CD1c-positive myeloid dendritic cell (primary cell): Measurements from ENCODE around the gene EFNB3.

Source experiments
- DNase-seq: peaks from one replicate; pipeline ENCODE4 v3.0.0-alpha.2; 2016; ENCODE audit errors: extremely low spot score

The EFNB3 gene

DNA sequence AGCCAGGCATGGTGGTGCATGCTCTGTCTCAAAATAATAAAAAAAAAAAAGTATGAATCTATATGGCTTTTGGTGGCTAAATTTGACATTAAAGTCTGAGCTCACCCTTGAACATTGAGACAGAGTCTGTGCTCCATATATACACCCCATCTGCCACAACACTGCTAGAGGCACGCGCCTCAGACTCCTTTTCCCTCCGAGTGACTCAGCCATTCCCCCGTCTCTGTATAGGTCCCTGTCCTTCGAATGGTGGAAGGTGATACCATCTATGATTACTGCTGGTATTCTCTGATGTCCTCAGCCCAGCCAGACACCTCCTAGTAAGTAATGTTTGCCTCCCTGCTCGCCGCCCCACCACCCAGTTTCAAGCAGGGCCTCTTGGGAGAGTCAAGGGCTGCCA is 4.5 kb upstream of the EFNB3 start:
- no peak for DNase-seq

DNA sequence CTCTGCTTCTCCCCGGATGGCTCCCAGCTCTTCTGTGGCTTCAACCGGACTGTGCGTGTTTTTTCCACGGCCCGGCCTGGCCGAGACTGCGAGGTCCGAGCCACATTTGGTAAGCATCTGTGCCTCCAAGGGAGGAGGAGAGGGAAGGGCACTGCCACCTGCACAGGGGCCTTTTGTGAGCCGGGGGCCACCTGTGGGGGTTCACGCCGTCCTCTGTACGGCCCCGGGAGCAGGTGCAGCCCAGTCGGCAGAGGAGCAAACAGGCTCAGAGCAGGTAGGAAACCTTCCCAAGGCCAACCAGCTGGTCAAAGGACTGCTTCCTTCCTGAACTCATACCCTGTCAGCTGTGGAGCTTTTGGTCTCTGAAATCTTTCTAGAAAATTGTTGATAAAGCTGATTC is 3.3 kb upstream of the EFNB3 start:
- no peak for DNase-seq

- no peak for DNase-seq
Measured at GRCh38 chr17:7702776-7703175, 2.2 kb upstream of the EFNB3 start.

- peak; percentile 17 for DNase-seq
Measured at GRCh38 chr17:7703584-7704479, 1.2 kb upstream of the EFNB3 start.

DNA sequence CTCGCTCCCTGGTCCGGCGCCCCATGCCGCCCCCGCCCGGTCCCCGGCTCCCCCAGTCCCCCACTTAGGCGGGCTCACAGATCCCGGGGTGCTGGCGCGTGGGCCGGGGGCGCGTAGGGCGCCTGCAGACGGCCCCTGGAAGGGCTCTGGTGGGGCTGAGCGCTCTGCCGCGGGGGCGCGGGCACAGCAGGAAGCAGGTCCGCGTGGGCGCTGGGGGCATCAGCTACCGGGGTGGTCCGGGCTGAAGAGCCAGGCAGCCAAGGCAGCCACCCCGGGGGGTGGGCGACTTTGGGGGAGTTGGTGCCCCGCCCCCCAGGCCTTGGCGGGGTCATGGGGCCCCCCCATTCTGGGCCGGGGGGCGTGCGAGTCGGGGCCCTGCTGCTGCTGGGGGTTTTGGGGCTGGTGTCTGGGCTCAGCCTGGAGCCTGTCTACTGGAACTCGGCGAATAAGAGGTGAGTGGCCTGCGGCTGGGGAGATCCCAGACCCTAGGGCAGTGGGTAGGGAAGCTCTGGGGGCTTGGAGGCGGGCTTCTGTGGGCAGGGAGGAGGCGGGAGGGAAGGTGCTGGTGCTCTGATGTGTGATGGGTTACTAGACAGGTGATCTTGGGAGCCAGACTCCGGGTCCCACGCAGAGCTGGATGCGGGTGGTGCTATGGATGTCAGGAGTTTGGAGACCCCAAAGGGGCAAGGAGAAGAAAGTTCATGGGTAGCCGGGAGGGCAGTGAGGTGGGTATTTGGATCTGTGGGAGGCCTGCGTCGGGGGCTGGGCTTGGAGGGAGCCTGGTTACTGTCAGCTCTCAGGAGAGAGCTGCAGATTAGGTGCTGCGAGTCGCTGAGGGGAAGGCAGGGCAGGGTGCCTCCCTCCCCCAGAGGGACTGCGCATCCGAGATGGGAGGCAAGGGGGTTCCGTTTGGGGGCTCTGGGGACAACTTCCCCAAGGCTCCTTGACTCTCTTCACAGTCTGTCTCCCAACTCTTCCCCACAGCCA is 560 bp downstream of the EFNB3 start:
- DNase-seq: no peak

- DNase-seq: no peak
Measured at GRCh38 chr17:7706631-7707354, 1.8 kb downstream of the EFNB3 start.

GRCh38 chr17:7707446-7707845 is 2.4 kb downstream of the EFNB3 start:
- no peak for DNase-seq

DNA sequence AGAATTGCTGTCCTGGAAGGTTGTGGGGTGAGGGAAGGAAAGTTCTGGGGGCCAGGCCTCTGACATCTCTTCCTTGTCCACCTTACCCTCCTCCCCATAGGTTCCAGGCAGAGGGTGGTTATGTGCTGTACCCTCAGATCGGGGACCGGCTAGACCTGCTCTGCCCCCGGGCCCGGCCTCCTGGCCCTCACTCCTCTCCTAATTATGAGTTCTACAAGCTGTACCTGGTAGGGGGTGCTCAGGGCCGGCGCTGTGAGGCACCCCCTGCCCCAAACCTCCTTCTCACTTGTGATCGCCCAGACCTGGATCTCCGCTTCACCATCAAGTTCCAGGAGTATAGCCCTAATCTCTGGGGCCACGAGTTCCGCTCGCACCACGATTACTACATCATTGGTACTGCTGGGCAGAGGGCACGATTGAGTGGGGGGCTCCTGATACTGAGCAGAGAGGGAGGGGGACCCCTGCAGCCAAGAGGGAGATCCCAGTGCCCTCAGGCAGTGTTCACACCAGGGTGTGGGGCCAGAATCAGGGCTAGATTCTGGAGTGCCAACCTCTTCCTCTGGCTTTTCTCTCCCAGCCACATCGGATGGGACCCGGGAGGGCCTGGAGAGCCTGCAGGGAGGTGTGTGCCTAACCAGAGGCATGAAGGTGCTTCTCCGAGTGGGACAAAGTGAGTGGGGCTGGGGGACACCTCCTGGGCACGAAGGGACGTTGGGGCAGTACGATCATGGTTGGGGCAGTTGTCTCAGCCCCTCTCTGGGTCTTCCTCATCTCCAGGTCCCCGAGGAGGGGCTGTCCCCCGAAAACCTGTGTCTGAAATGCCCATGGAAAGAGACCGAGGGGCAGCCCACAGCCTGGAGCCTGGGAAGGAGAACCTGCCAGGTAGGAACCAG is 3.1 kb downstream of the EFNB3 start:
- no peak for DNase-seq

DNA sequence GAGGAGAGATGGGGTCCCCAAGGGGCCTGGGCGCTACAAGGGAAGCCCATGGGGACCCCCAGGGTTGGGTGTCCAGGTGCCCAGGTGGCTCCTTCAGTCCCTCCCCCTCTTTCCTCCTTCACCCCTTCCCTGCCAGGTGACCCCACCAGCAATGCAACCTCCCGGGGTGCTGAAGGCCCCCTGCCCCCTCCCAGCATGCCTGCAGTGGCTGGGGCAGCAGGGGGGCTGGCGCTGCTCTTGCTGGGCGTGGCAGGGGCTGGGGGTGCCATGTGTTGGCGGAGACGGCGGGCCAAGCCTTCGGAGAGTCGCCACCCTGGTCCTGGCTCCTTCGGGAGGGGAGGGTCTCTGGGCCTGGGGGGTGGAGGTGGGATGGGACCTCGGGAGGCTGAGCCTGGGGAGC is 4.0 kb downstream of the EFNB3 start:
- no peak for DNase-seq

DNA sequence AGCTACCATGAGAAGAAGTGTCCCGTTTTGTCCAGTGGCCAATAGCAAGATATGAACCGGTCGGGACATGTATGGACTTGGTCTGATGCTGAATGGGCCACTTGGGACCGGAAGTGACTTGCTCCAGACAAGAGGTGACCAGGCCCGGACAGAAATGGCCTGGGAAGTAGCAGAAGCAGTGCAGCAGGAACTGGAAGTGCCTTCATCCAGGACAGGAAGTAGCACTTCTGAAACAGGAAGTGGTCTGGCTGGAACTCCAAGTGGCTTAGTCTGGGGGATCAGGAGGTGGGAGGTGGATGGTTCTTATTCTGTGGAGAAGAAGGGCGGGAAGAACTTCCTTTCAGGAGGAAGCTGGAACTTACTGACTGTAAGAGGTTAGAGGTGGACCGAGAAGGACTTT is 5.3 kb downstream of the EFNB3 start:
- peak; percentile 64 for DNase-seq

DNA sequence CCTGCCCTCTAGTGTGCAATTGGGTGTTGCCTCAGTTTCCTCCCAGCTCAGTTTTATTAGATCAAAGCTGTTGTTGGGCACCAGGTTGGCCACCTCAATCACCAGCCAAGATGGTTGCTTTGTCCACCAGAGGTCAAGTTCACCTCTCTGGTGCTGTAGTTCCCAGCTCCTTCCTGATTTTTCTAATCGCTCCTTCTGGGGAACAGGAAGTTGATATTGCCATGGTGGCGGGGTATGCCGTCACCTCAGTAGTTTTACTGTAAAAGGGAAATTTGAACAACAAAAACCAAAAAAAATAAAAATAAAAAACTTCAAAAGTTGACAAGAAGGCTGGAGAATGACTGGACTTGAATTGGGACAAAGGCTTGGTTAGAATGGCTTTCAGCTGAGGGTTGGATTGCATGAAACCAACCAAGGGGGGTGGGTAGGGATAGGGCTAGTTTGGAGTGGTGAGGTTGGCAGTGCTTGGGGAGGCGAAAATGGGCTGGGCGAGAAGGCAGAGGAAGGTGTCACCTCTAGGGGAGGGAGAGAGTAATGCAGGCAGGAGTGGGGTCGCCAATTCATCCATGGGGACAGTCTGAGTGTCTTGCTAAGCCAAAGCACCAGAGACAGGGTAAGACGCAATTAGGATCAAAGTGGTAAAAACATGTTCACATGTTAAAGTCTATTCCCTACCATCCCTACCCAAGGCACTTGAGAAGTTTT is 6.2 kb downstream of the EFNB3 start:
- DNase-seq: peak; percentile 52

GRCh38 chr17:7712111-7712771 is 7.2 kb downstream of the EFNB3 start:
- DNase-seq: no peak

DNA sequence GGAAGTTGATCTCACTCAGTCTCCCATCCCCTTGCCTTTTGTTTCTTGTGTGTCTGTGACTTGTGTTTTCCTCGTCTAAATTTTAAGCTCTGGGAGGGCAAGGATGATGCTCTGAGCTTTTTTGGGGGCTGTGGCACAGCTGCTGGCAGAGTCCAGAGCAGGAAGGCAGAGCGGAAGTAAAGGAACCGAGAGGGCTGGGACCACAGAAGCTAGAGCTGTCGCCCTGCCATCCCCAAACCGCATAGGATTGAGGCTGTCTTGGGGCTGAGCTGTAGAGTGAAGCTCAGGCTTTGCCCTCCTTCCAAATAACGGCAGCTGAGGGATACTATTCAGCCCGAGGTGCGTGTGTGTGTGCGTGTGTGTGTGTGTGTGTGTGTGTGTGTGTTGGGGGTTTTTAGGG is 8.8 kb downstream of the EFNB3 start:
- no peak for DNase-seq

DNA sequence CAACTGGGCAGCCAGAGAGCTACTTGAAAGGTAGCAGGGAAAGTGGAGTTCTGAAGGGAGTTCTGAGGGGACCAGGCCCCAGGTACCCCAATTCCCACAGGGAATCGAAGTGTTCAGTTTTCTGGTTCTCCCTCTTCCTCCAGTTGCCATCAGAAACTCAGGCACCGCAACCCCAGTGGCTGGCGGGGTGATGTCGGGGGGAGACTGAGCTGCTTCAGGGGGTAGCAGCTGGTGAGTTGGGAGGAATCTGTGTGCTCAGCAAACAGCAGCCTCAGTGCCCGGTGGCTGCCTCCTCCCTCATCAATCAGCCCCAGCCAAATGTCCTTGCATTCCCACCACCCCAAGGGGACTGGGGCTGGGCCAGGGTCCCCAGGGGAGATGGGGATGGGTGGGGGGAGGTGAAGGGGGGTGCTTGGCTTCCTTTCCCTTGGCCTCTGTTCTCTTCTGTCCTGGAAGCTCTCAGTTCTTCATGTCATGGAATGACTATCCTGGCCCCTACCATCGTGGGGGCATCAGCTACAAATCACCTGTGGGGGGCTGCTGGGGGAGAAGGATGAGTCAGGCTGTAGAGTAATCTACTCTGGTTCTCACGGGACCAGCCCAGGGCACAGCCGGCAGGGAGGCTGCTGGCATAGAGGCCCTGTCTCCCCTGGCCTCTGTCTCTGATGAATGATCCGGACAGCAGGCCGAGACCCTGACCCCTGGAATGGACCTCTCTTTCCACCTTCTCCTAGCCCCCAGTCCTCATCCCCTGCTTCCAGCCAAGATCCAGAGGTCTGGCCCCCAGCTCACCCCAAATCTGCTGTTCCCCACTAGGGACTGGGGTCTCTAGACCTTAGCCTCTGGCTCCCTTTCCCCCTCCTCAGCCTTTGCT is 10.0 kb downstream of the EFNB3 start:
- no peak for DNase-seq

- DNase-seq: no peak
Measured at GRCh38 chr17:7715936-7716886, 11.2 kb downstream of the EFNB3 start.

DNA sequence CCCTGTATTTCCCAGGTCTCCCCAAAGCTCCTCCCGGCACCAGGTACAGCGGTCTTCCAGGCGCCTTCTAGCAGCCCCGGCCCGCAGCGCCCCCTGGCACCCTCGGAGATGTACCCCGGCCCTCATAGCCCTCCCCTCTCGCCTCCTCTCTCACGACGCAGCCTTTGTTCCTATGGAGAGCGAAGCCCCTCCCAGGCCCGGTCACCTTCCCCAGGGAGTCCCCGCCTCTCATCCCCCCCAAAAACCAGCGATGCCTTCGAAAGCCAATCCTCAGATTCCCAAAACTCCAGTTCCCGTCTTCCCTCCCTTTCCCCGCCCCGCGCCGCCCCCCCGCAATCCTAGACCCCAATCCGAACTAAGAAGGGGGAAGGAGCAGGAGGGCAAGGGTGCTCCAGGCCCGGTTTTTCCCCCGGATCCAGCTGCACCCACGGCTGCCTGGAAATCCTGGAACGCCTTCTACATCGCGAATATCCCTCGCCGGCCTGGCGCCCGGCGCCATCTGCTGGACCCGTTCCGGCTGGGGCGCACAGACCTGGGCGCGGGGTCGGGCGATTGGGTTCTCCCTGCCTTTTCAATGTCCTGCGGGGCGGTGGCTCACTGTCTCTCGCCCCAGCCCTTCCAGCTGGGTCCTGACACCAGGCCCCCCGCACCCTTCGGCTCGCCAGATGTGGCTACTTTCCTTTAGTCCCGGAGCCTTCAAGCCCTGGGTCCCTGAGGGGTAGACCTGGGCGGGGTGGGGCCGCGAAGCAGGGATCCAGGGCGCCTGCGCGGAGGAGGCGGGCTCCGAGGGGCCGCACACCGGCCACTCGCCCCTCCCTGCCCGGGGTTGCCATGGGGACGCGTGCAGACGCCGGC is 12.1 kb downstream of the EFNB3 start, which contains the start of gene DNAH2:
DNAH2 (plus strand) TSS at position 844 of the 855 bp plus-strand sequence. CDS start 1,991 bp downstream, outside the sequence.
- DNase-seq: peak; percentile 41
